ENCODE data around the gene WWOX. TPM values are rescaled to one million over a fixed set of nuclear protein-coding genes. Genes with fewer than 3 reads are reported as not detected.
A peak's percentile ranks its signal among the peaks of the same experiment; 100 is the strongest.

WWOX gene
- total RNA-seq, 1 donor from 2014 or later = 106 TPM

DNA sequence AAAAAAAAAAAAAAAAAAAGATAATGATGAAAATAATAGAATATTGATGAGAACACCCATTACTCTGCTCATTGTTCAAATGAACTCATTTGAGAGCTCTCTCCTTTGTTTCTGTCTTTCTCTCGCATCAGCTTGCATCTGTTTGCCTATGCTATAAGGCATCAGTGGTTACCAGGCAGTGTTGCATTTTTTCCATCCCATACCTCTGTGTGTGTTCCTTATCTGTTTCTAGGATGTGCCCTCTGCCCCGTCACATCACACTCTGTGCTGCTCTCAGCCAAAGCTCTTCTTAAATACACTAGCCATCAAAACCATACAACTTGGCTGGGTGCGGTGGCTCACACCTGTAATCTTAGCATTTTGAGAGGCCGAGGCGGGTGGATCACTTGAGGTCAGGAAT is 568.2 kb downstream of the WWOX start:
- H3K4me3 ChIP-seq = no peak overlapping the region
- H3K27ac ChIP-seq = no peak overlapping the region
- DNase-seq (ENCODE audit: low spot score in 2 of 2) = no peak
- no peaks in the 10 kb centered on the region for H3K27me3 ChIP-seq
- no peaks in the 10 kb centered on the region for H3K9me3 ChIP-seq
- H3K4me1 ChIP-seq = peaks cover 0 to 15% of the 10 kb centered on the region in 2 donors
- intact Hi-C loops (cut with DNase I) = no loop called here
- H3K36me3 ChIP-seq = no peaks in the 10 kb centered on the region
- TF ChIP-seq, protein P1, sequence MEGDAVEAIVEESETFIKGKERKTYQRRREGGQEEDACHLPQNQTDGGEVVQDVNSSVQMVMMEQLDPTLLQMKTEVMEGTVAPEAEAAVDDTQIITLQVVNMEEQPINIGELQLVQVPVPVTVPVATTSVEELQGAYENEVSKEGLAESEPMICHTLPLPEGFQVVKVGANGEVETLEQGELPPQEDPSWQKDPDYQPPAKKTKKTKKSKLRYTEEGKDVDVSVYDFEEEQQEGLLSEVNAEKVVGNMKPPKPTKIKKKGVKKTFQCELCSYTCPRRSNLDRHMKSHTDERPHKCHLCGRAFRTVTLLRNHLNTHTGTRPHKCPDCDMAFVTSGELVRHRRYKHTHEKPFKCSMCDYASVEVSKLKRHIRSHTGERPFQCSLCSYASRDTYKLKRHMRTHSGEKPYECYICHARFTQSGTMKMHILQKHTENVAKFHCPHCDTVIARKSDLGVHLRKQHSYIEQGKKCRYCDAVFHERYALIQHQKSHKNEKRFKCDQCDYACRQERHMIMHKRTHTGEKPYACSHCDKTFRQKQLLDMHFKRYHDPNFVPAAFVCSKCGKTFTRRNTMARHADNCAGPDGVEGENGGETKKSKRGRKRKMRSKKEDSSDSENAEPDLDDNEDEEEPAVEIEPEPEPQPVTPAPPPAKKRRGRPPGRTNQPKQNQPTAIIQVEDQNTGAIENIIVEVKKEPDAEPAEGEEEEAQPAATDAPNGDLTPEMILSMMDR (IDR thresholded peaks at IDR 0.05) = no peak

GRCh38 chr16:78668393-78668792 is 568.9 kb downstream of the WWOX start:
- Histone ChIP-seq H3K4me1 (peaks cover 0 to 15% of the 10 kb centered on the region in 2 donors), H3K9me3 (no peaks in the 10 kb centered on the region), H3K27ac (no peak overlapping the region), H3K4me3 (no peak overlapping the region), H3K36me3 (no peaks in the 10 kb centered on the region), H3K27me3 (no peaks in the 10 kb centered on the region)
- intact Hi-C loops (cut with DNase I) = no loop called here
- no peak for DNase-seq (ENCODE audit: low spot score in 2 of 2)
- TF ChIP-seq, protein P1 (IDR thresholded peaks at IDR 0.05) = no peak

DNA sequence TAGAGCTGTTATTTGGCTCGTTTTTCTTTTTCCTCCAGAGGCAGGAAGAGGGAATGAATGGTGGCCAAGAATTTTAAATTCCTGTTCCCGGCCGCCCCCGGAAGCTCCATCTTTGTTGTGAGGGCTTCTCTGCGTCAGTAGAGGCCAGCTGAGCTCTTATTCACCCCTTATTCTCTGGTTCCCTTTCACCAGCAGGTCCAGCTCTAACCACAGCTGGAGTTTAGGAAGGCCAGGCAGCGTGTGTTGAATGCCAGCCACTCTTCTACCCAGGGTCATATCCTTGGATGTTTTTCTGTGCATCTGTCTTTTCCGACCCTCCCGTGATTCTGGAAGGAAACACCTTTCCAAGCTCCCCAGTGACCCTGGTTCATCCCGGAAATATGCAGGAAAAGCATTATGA is 570.5 kb downstream of the WWOX start:
- Histone ChIP-seq H3K36me3 (no peaks in the 10 kb centered on the region), H3K27me3 (no peaks in the 10 kb centered on the region), H3K4me1 (peaks cover 0 to 15% of the 10 kb centered on the region in 2 donors), H3K27ac (peak overlapping the region in 1 of 2 donors; percentile 56), H3K9me3 (no peaks in the 10 kb centered on the region), H3K4me3 (no peak overlapping the region)
- intact Hi-C loops (cut with DNase I) = no loop called here
- TF ChIP-seq, protein P1 (IDR thresholded peaks at IDR 0.05) = no peak
- no peak for DNase-seq (ENCODE audit: low spot score in 2 of 2)

- no peaks in the 10 kb centered on the region for H3K36me3 ChIP-seq
- H3K9me3 ChIP-seq = no peaks in the 10 kb centered on the region
- H3K27ac ChIP-seq = no peak overlapping the region
- no peak overlapping the region for H3K4me3 ChIP-seq
- intact Hi-C loops (cut with DNase I) = no loop called here
- TF ChIP-seq, protein P1 (IDR thresholded peaks at IDR 0.05) = no peak
- H3K4me1 ChIP-seq = peaks cover 0 to 15% of the 10 kb centered on the region in 2 donors
- no peak for DNase-seq (ENCODE audit: low spot score in 2 of 2)
- H3K27me3 ChIP-seq = no peaks in the 10 kb centered on the region
Measured at GRCh38 chr16:78672779-78673556, 573.5 kb downstream of the WWOX start.

DNA sequence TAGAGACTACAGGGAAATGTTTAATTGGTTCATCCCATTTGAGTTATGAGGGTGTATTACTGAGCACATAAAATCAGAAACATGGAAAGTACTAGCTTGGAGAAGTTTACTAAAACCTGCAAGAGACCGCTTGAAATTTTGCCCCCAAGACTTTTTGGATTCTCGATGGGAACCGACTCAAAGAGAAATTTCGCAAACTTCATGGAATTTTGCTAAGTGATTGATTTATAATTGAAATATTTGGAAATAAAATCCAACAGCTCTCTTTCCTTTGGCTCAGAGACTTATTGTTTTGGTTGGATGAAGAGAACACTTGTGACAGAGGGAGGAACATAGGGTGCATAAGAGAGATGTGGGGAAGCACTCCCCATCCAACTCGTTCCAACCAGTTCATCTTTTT is 574.4 kb downstream of the WWOX start:
- no peaks in the 10 kb centered on the region for H3K36me3 ChIP-seq
- intact Hi-C loops (cut with DNase I) = no loop called here
- no peaks in the 10 kb centered on the region for H3K27me3 ChIP-seq
- no peak overlapping the region for H3K27ac ChIP-seq
- no peak overlapping the region for H3K4me3 ChIP-seq
- H3K9me3 ChIP-seq = no peaks in the 10 kb centered on the region
- TF ChIP-seq, protein P1 (IDR thresholded peaks at IDR 0.05) = no peak
- peaks cover 0 to 15% of the 10 kb centered on the region in 2 donors for H3K4me1 ChIP-seq
- DNase-seq (ENCODE audit: low spot score in 2 of 2) = no peak
